Keratinocyte (primary cell): ENCODE data around the gene TMTC3. TPM values are rescaled to one million over a fixed set of nuclear protein-coding genes. Genes with fewer than 3 reads are reported as not detected.

ENCODE experiments used
- DNase-seq: peaks from one replicate; pipeline ENCODE4 v3.0.0-alpha.2; 2011; ENCODE audit warnings: low read depth, missing footprints, low spot score
- FAIRE-seq: peaks from 2 replicates; lab custom pipeline; 2011; peaks lifted over from hg19 to GRCh38; lab: Jason Lieb, UNC
- H2AFZ ChIP-seq: 2 replicates; pipeline ENCODE4 v1.6.0; 2012; ENCODE audit warnings: low read length, control low read depth, inconsistent platforms; ENCODE audit not compliant: control insufficient read depth
- H3K27ac ChIP-seq: 2 replicates; pipeline ENCODE4 v1.5.1; 2011; ENCODE audit warnings: low read length; ENCODE audit not compliant: control insufficient read depth, insufficient read depth
- H3K27me3 ChIP-seq: 3 replicates; pipeline ENCODE4 v1.6.0; 2011; ENCODE audit warnings: low read length; ENCODE audit not compliant: control insufficient read depth, insufficient read depth; ENCODE audit errors: extremely low read depth
- H3K36me3 ChIP-seq, 2 experiments: 2 replicates in 1 of 2; 3 replicates in 1 of 2; pipeline ENCODE4 v1.5.1; 2011; ENCODE audit warnings: low read length in 2 of 2, mild to moderate bottlenecking in 1 of 2; ENCODE audit not compliant: control insufficient read depth in 2 of 2, insufficient read depth in 2 of 2; ENCODE audit errors: extremely low read depth in 1 of 2
- H3K4me1 ChIP-seq: 3 replicates; pipeline ENCODE4 v1.5.1; 2011; ENCODE audit warnings: low read length; ENCODE audit not compliant: control insufficient read depth, insufficient read depth; ENCODE audit errors: extremely low read depth
- H3K4me2 ChIP-seq: 3 replicates; pipeline ENCODE4 v1.6.0; 2011; ENCODE audit warnings: low read depth, low read length; ENCODE audit not compliant: control insufficient read depth, insufficient read depth; ENCODE audit errors: extremely low read depth
- H3K4me3 ChIP-seq, 3 experiments: fragments of 200-600 bp in 1 of 3; sonication (generic) in 1 of 3; 2 replicates in 2 of 3; 3 replicates in 1 of 3; pipeline ENCODE4 v1.5.1; 2011 to 2016; ENCODE audit warnings: low read length in 3 of 3, mild to moderate bottlenecking in 3 of 3, control low read depth in 2 of 3, inconsistent platforms in 1 of 3, low read depth in 1 of 3, mixed read lengths in 1 of 3, mixed run types in 1 of 3, moderate library complexity in 1 of 3; ENCODE audit not compliant: control insufficient read depth in 2 of 3, insufficient read depth in 2 of 3; ENCODE audit errors: extremely low read depth in 1 of 3
- H3K79me2 ChIP-seq: 2 replicates; pipeline ENCODE4 v1.6.0; 2012; ENCODE audit warnings: low read length; ENCODE audit not compliant: control insufficient read depth, insufficient read depth
- H3K9ac ChIP-seq: 3 replicates; pipeline ENCODE4 v1.6.0; 2011; ENCODE audit warnings: low read length; ENCODE audit not compliant: control insufficient read depth, insufficient read depth; ENCODE audit errors: extremely low read depth
- H3K9me1 ChIP-seq: 3 replicates; pipeline ENCODE4 v1.6.0; 2011; ENCODE audit warnings: low read length; ENCODE audit not compliant: control insufficient read depth, insufficient read depth; ENCODE audit errors: extremely low read depth
- H3K9me3 ChIP-seq: 2 replicates; pipeline ENCODE4 v1.5.1; 2012; ENCODE audit warnings: low read depth, low read length; ENCODE audit not compliant: control insufficient read depth
- H4K20me1 ChIP-seq: 3 replicates; pipeline ENCODE4 v1.6.0; 2011; ENCODE audit warnings: low read length; ENCODE audit not compliant: control insufficient read depth, insufficient read depth; ENCODE audit errors: extremely low read depth
- CTCF ChIP-seq, 3 experiments: IDR thresholded peaks in 1 of 3; conservative IDR thresholded peaks in 1 of 3; optimal IDR thresholded peaks in 1 of 3; 2 replicates in 2 of 3; 3 replicates in 1 of 3; pipeline versions ENCODE3 to v1.5.1; 2011; ENCODE audit warnings: low read length in 3 of 3, mild to moderate bottlenecking in 3 of 3, moderate library complexity in 2 of 3, control low read depth in 1 of 3, inconsistent platforms in 1 of 3; ENCODE audit not compliant: insufficient read depth in 2 of 3; ENCODE audit errors: extremely low read depth in 1 of 3
- EZH2 ChIP-seq: IDR thresholded peaks from one replicate; pipeline ENCODE4 v1.6.1; 2012; ENCODE audit warnings: inconsistent platforms, mild to moderate bottlenecking, low read length, moderate library complexity
- dilution Hi-C: fragments of 300-500 bp; cut with MboI; formaldehyde crosslinking; loops from one replicate; pipeline ENCODE4 v1.7.0; 2020; ENCODE audit warnings: low sequenced_read_pairs; ENCODE audit not compliant: extremely low pct_ligation_motif_present
- polyA plus RNA-seq, 5 experiments: library from polyadenylated mRNA; depleted of rRNA in 3 of 5; stranded (reverse) in 3 of 5; stranded (forward) in 1 of 5; unstranded in 1 of 5; fragments of >200 nt; gene quantifications; 1 replicate in 1 of 5; 2 replicates in 3 of 5; 3 replicates in 1 of 5; pipeline versions ENCODE4 v1.2.1 to v1.2.3, GENCODE V29; 2011 to 2012; ENCODE audit warnings: missing spikeins in 2 of 5, low read depth in 1 of 5, low replicate concordance in 1 of 5

Gene TMTC3
- polyA plus RNA-seq, 1 donor (not counting 4 experiments of a cell fraction or from before 2014, with no cell fraction given) = 35.1 TPM

GRCh38 chr12:88243982-88244381, 101.9 kb downstream of the TMTC3 start:
- Histone ChIP-seq H2AFZ (peak overlapping the region; percentile 5), H3K4me3 (no peak overlapping the region), H3K27me3 (no peaks in the 10 kb centered on the region), H3K27ac (no peak overlapping the region), H3K4me1 (peaks cover 29% of the 10 kb centered on the region), H4K20me1 (no peaks in the 10 kb centered on the region), H3K9me3 (no peaks in the 10 kb centered on the region), H3K36me3 (no peaks in the 10 kb centered on the region), H3K9me1 (no peaks in the 10 kb centered on the region), H3K9ac (no peak overlapping the region), H3K79me2 (no peaks in the 10 kb centered on the region), H3K4me2 (no peak overlapping the region)
- dilution Hi-C loops = no loop called here
- no peak for DNase-seq
- FAIRE-seq = peak; percentile 78
- no peak for TF ChIP-seq CTCF (optimal IDR thresholded peaks at IDR 0.05 in 1 of 3, IDR thresholded peaks at IDR 0.05 in 1 of 3, conservative IDR thresholded peaks at IDR 0.05 in 1 of 3; ENCODE audit: extremely low read depth in 1 of 3, insufficient read depth in 2 of 3, low read length in 3 of 3)
- TF ChIP-seq EZH2 = no peak

- no peak overlapping the region for H3K4me3 ChIP-seq
- no peaks in the 10 kb centered on the region for H3K9me3 ChIP-seq
- no peak overlapping the region for H3K9ac ChIP-seq
- no peaks in the 10 kb centered on the region for H3K9me1 ChIP-seq
- peaks cover 29% of the 10 kb centered on the region for H3K4me1 ChIP-seq
- dilution Hi-C loops = no loop called here
- no peak overlapping the region for H3K27ac ChIP-seq
- no peaks in the 10 kb centered on the region for H3K36me3 ChIP-seq
- DNase-seq (no peak), FAIRE-seq (no peak)
- no peaks in the 10 kb centered on the region for H3K79me2 ChIP-seq
- H3K4me2 ChIP-seq = no peak overlapping the region
- no peaks in the 10 kb centered on the region for H4K20me1 ChIP-seq
- TF ChIP-seq CTCF (optimal IDR thresholded peaks at IDR 0.05 in 1 of 3, IDR thresholded peaks at IDR 0.05 in 1 of 3, conservative IDR thresholded peaks at IDR 0.05 in 1 of 3; ENCODE audit: extremely low read depth in 1 of 3, insufficient read depth in 2 of 3, low read length in 3 of 3) (no peak), EZH2 (no peak)
- no peak overlapping the region for H2AFZ ChIP-seq
- H3K27me3 ChIP-seq = no peaks in the 10 kb centered on the region
These were observed 103.8 kb downstream of the TMTC3 start for GRCh38 chr12:88245905-88246304.
